Cardiac muscle cell (in vitro differentiated cells and primary cell): ENCODE measurements around the gene KRTAP10-7. TPM values are rescaled to one million over a fixed set of nuclear protein-coding genes. Genes with fewer than 3 reads are reported as not detected.
"Not testable (repeated sequence)": the region's sequence is repeated elsewhere in the genome, so short reads cannot be mapped to it uniquely, and the experiment has no call there.

Source experiments
- DNase-seq, 2 donors: peaks; one replicate each; pipeline versions ENCODE4 v3.0.0 to v3.0.0-alpha.2; 2010 to 2017; ENCODE audit warnings: low read depth in 1 of 2, low spot score in 1 of 2
- H3K27ac ChIP-seq: fragments of 200-600 bp; sonication (generic); 2 replicates; pipeline ENCODE4 v1.5.1; 2016
- H3K27me3 ChIP-seq: fragments of 200-600 bp; sonication (generic); 2 replicates; pipeline ENCODE4 v1.6.0; 2016; ENCODE audit warnings: control low read depth
- H3K36me3 ChIP-seq: fragments of 200-600 bp; sonication (generic); 2 replicates; pipeline ENCODE4 v1.5.1; 2016; ENCODE audit warnings: control low read depth
- H3K4me1 ChIP-seq: fragments of 200-600 bp; sonication (generic); 2 replicates; pipeline ENCODE4 v1.8.1; 2017; ENCODE audit warnings: low read depth, mild to moderate bottlenecking, mixed run types
- H3K4me3 ChIP-seq: fragments of 200-600 bp; sonication (generic); 2 replicates; pipeline ENCODE4 v1.5.1; 2016; ENCODE audit warnings: mild to moderate bottlenecking
- H3K9me3 ChIP-seq: fragments of 200-600 bp; sonication (generic); 2 replicates; pipeline ENCODE4 v1.5.1; 2017; ENCODE audit warnings: low read depth, mild to moderate bottlenecking, control low read depth
- CTCF ChIP-seq: IDR thresholded peaks from 2 replicates; pipeline ENCODE4 v1.5.1; 2012; ENCODE audit warnings: low read depth, mild to moderate bottlenecking, low read length
- polyA plus RNA-seq: library from polyadenylated mRNA; unstranded; fragments of >200 nt; fragmentation: Nextera tagmentation; extraction: Ambion mirVana; gene quantifications from 2 replicates; pipeline ENCODE4 v1.2.1, GENCODE V29; 2016
- total RNA-seq: library from RNA; depleted of rRNA; stranded (reverse); fragments of >200 nt; gene quantifications from 2 replicates; pipeline ENCODE4 v1.2.3, GENCODE V29; 2016

KRTAP10-7 gene
- total and polyA plus RNA-seq, 2 experiments from 2014 or later = not detected

- Histone ChIP-seq H3K27ac (no peak overlapping the region), H3K9me3 (no peaks in the 10 kb centered on the region), H3K27me3 (no peaks in the 10 kb centered on the region), H3K4me3 (no peak overlapping the region), H3K36me3 (no peaks in the 10 kb centered on the region), H3K4me1 (no peaks in the 10 kb centered on the region)
- TF ChIP-seq CTCF = no peak
- no peak for DNase-seq
Observed at GRCh38 chr21:44556879-44557278, 43.5 kb upstream of the KRTAP10-7 start.

GRCh38 chr21:44557491-44558328, 42.7 kb upstream of the KRTAP10-7 start:
- no peaks in the 10 kb centered on the region for H3K4me1 ChIP-seq
- no peaks in the 10 kb centered on the region for H3K9me3 ChIP-seq
- no peak for TF ChIP-seq CTCF
- no peak overlapping the region for H3K27ac ChIP-seq
- no peak for DNase-seq
- no peaks in the 10 kb centered on the region for H3K27me3 ChIP-seq
- H3K4me3 ChIP-seq = no peak overlapping the region
- no peaks in the 10 kb centered on the region for H3K36me3 ChIP-seq

- H3K4me1 ChIP-seq, H3K9me3 ChIP-seq, H3K27me3 ChIP-seq, H3K27ac ChIP-seq, H3K4me3 ChIP-seq, DNase-seq, H3K36me3 ChIP-seq: not testable (repeated sequence)
Observed at GRCh38 chr21:44558329-44558675, 42.1 kb upstream of the KRTAP10-7 start.

GRCh38 chr21:44558695-44559094, 41.7 kb upstream of the KRTAP10-7 start, which contains the start of gene KRTAP10-3:
KRTAP10-3 (minus strand) TSS chr21:44558795; CDS start chr21:44558715, 80 bp downstream.
- no peak for TF ChIP-seq CTCF
- DNase-seq = no peak
- Histone ChIP-seq H3K27ac (no peak within 1 kb of the TSS), H3K36me3 (no peaks in the 10 kb centered on the region), H3K4me1 (no peaks in the 10 kb centered on the region), H3K9me3 (no peaks in the 10 kb centered on the region), H3K4me3 (no peak within 1 kb of the TSS), H3K27me3 (no peaks in the 10 kb centered on the region)

DNA sequence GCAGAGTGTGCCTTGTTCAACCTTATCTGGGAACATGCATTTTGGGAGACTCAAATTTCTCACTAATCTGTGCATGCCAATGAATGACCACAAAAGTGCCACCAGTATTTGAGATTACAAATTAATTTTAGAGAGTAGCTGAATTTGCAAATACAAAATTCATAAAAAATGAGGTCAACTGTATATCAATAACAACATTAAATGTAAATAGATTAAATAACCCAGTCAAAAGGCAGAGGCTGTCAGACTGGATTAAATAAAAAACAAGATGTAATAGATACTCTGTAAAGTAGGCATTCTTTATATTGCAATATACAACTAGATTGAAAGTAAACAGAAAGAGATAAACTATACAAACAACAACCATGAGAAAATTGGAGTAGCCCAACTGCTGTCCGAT, 36.3 kb upstream of the KRTAP10-7 start:
- H3K36me3 ChIP-seq = no peaks in the 10 kb centered on the region
- no peaks in the 10 kb centered on the region for H3K4me1 ChIP-seq
- no peaks in the 10 kb centered on the region for H3K9me3 ChIP-seq
- H3K4me3 ChIP-seq = no peak overlapping the region
- TF ChIP-seq CTCF = no peak
- no peaks in the 10 kb centered on the region for H3K27me3 ChIP-seq
- H3K27ac ChIP-seq = no peak overlapping the region
- DNase-seq = no peak

DNA sequence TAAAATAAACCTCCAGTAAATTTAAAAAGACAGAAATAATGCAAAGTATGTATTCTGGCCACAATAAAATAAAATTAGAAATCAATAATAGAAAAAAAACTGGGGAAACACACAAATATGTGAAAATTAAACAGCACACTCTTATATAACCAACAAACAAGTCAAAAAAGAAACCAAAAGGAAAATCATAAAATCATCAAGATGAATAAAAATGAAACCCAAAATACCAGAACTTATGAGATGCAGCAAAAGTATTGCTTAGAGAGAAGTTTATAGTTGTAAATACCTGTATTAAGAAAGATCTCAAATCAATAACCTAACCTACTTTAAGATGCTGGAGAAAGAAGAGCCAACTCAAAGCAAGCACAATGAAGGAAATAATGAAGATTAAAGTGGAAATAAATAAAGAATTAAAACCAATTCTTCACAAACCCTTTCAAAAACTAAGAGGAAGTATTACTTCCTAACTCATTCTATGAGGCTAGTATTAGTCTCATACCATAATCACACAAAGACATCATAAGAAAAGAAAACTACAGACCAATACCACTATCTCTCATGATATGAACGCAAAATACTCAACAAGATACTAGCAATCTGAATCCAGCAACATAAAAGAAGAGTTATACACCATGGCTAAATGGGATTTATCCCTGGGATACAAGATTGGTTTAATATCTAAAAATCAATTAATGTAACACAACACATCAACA, 35.4 kb upstream of the KRTAP10-7 start:
- no peak for TF ChIP-seq CTCF
- Histone ChIP-seq H3K27me3 (no peaks in the 10 kb centered on the region), H3K36me3 (no peaks in the 10 kb centered on the region), H3K27ac (no peak overlapping the region), H3K4me1 (no peaks in the 10 kb centered on the region), H3K4me3 (no peak overlapping the region), H3K9me3 (no peaks in the 10 kb centered on the region)
- DNase-seq = no peak
